ENCODE measurements around the gene TCP10L.
"Not testable (repeated sequence)": the region's sequence is repeated elsewhere in the genome, so short reads cannot be mapped to it uniquely, and the experiment has no call there.

Gene TCP10L, protein sequence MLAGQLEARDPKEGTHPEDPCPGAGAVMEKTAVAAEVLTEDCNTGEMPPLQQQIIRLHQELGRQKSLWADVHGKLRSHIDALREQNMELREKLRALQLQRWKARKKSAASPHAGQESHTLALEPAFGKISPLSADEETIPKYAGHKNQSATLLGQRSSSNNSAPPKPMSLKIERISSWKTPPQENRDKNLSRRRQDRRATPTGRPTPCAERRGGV

DNA sequence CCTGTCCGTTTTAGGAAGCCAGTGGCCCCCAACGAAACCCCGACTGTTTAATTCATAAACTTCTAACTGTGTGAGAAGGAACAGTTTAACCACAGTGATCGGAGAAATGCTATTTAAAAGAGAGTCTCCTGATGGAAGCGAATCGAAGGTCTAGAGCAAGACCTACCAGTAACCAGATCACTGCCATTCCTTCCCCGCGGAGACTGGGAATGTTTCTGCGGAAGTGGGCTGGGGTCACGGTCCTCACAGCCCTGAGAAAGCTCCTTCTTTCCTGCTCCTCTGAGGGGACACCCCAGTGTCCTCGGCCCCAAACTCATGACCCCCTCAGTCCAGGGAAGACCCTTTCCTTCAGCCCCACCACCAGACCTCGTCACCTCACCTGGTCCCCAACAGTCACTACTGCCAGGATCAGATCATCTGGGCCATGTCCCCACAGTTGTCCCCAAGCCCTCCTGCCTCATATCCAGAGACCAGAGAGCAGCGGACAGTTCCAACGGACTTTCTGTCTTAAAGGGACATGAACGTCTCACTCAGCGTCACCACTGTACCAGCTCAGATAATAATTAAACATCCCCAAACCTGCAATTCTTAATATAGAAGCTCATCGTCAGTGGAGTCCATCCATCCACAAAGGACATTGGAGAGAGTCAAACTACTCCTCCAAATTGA, at the start of gene TCP10L:
Gene TCP10L (minus strand): TSS at position 482 of the 669 bp plus-strand sequence. CDS start 1,219 bp downstream, outside the sequence.
- in situ Hi-C loops (cut with MboI; ENCODE audit: low sequenced_read_pairs) = no loop called here

DNA sequence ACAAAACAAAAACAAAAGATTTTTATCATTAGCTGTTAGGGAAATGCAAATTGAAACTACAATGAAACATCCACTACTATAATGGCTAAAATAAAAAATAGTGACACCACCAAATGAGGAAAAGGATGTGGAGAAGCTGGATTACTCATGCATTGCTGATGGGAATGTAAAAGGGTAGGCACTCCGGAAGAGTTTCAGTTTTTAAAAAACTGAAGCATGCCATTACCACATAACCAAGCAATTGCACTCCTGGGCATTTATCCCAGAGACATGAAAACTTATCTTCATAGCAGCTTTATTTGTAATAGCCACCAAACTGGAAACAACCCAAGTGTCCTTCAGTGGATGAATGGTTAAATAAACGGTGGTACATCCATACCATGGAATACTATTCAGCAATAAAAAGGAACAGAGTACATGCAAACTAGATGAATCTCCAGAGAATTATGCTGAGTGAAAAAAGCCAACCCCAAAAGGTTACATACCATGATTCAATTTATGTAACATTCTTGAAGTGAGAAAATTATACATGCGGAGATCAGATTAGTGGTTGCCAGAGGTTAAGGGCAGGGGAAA, 41.4 kb upstream of the TCP10L start:
- in situ Hi-C loops (cut with MboI; ENCODE audit: low sequenced_read_pairs) = no loop called here

DNA sequence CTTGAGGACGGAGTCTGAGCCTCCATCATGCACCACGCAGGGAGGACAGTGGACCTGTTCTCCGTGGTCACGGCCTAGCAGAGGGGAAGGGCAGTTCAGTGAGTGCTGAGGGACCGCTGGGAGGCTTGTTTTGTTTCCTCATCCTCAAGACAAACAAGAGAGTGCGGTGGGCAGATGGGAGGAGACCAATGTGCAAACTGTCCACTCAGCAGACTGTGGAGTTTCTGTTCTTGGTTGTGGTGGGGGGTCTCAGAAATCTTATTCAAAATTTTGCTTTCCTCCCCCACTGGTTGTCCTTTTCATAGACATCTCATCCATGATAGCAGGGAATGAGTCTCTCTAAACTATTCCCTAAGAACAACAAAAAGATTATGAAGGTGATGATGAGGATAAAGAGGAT, 32.9 kb upstream of the TCP10L start:
- in situ Hi-C loops (cut with MboI; ENCODE audit: low sequenced_read_pairs) = not testable (repeated sequence)

DNA sequence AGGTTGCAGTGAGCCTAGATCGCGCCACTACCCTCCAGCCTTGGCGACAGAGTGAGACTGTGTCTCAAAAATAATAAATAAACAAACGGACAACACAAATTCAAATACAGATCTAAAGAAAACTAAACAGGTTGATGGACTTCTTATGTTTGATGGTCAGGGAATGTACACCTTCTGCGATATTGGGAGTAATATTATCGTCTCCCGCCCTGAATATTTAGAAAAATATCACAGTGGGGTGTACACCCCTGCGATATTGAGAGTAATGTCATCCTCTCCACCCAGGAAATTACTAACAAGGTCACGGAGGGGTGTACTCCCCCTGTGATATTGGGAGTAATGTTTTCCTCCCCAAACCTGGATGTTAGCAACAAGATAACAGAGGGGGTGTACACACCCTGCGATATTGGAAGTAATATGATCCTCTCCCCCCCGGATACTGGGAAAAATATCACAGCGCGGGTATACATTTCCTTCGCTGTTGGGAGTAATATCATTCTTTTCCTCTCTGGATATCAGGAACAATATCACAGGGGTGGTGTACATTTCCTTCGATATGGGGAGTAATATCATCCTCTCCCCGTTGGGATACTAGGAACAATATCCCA, 28.2 kb upstream of the TCP10L start:
- in situ Hi-C loops (cut with MboI; ENCODE audit: low sequenced_read_pairs) = no loop called here

DNA sequence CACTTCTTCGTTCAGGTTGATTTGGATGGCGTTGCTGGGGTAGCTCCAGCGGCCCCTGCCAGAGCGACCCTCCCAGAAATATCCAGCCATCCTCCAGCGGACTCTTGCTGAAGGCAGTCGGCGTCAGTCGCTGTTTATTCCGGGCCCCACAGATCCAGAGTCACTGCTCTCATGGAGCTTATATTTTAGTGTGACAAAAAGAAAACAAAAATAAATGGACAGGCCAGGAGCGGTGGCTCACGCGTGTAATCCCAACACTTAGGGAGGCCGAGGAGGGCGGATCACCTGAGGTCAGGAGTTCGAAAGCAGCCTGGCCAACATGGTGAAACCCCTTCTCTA, 27.6 kb upstream of the TCP10L start:
- in situ Hi-C loops (cut with MboI; ENCODE audit: low sequenced_read_pairs) = no loop called here

DNA sequence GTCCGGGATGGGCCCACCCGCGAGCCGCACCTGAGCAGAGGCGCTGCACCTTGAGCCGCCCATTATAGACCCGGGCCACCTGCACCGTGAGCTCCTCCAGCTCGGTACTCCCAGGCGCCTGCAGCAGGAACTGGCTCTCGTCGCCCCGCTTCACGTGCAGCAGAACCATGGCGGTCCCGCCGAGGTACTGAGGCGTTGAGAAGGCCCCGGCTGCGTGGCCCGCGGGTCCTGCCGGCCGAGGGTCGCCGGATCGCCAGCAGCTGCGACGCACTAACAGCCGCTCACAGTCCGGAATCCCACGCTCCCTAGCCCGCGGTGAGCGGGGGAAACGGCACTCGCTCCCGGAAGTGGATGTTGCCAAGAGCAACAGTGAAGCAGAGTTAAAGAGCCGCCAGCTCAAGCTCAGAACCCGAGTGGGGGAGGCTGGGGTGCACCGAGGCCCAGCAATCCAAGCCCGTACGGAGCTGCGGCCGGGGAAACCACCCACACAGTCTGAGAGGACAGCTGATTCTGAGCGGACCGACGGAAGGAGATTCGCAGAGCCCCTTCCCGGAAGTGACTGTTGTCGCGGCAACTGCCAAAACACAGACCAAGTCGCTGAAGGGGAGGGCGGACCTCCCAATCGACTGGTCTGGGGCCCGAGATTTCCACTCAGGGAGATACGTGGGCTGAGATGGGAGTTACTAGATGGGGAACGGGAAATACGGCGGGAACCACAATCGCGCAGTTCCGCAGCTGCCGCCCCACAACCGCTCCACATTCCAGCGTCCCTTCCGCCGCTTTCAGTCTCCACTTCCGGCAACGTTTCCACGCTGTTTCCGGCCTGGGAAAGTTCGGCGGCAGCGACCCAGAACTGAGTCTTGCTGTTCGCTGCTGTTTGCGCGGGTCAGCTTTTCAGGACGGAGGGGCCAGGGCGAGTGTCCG, 27.0 kb upstream of the TCP10L start, which contains the start of gene CFAP298:
Gene CFAP298 (minus strand): TSS at position 303 of the 924 bp plus-strand sequence. CDS start 134 bp downstream, at position 169.
- in situ Hi-C loops (cut with MboI; ENCODE audit: low sequenced_read_pairs) = no loop called here

DNA sequence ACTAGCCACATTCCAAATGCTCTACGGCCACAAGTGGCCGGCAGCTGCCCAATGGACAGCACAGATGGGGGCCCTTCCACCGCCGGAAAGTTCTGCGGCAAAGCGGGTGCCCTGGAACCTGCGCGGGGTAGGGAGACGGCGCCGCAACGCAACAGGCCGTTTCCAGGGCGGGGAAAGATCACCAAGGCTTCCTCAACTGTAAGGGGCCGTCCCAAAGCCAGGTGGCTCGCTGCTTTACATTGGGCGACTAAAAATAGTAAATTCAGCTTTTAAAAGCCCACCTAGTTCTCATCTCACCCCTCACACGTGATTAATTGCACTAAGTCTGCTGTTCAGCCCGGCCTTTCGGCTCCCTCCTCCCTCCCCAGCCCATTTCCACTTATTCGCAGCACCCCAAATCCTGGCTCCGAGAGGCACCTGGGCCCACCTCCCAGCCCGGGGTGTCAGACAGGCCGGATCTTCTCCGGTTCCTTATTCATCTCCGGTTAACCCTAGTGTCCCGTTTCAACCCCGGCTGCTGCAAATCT, 26.2 kb upstream of the TCP10L start:
- in situ Hi-C loops (cut with MboI; ENCODE audit: low sequenced_read_pairs) = no loop called here

DNA sequence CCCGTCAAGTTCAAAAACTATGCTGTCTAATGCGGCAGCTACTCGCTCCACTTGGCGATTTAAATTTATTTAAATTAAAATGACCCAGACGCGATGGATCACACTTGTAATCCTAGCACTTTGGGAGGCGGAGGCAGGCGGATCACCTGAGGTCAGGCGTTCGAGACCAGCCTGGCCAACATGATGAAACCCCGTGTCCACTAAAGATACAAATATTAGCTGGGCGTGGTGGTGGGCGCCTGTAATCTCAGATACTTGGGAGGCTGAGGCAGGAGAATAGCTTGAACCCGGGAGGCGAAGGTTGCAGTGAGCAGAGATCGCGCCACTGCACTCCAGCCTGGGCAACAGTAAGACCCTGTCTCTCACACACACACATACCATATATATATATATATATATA, 25.6 kb upstream of the TCP10L start:
- in situ Hi-C loops (cut with MboI; ENCODE audit: low sequenced_read_pairs) = not testable (repeated sequence)

DNA sequence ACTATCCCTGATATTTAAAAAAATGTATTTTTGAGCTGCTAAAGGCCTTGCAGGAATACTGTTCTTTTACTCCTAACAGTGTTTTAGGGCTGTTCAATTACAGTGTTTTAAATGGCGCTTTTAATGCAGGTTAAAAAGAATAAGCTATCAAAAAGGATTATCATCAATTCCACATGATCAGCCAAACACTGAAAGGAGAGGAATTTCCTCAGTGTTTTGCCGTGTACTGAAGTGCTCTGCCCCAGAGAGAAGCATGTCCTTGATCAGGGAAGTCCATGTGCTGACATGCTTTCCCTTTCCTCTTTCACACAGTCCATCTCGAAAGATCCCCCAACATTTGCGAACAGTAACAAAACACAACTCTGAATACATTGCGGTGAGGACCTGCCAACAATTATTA, 23.5 kb upstream of the TCP10L start:
- in situ Hi-C loops (cut with MboI; ENCODE audit: low sequenced_read_pairs) = loop anchor here (10.0 kb wide), 1 partner anchor 204 kb away; no protein-coding TSS in a partner anchor

DNA sequence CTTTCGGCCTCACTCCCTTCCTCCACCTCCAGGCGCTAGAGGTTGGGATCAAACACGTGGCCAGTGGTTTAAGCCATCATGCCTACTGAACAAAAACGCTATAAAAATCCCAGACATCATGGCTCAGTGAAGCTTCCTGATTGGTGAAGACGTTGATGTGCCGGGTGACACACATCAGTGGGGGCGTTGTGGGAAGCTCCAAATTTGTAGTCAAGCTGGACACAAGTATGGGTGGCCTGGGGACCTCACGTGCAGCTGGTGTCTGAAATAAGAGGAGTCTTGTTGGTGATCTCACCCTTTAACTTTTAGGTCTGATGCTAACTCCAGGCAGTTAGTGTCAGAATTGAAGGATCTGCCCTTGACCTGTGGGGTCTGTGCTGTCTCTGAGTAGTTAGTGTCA, 20.1 kb upstream of the TCP10L start:
- in situ Hi-C loops (cut with MboI; ENCODE audit: low sequenced_read_pairs) = loop anchor here (10.0 kb wide), 1 partner anchor 201 kb away; no protein-coding TSS in a partner anchor

DNA sequence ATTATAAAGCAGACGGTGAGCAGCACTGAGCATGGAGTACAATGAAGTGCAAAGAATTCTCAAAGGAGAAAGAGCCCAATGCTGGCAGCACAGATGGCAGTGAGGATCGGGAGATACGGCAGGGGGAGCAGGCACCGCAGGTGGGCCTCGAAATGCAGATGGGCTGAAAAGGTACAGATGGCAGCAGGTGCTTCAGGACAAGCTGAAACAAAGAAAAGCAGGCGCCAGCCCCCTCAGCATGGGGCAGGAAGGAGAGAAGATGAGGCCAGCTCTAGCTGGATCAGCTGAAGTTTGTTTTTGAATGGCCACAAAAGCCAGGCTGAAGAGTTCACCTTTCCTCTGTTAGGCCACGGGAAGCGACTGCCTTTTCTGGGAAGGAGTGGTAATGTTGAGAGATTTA, 19.1 kb upstream of the TCP10L start:
- in situ Hi-C loops (cut with MboI; ENCODE audit: low sequenced_read_pairs) = loop anchor here (10.0 kb wide), 1 partner anchor 200 kb away; no protein-coding TSS in a partner anchor

DNA sequence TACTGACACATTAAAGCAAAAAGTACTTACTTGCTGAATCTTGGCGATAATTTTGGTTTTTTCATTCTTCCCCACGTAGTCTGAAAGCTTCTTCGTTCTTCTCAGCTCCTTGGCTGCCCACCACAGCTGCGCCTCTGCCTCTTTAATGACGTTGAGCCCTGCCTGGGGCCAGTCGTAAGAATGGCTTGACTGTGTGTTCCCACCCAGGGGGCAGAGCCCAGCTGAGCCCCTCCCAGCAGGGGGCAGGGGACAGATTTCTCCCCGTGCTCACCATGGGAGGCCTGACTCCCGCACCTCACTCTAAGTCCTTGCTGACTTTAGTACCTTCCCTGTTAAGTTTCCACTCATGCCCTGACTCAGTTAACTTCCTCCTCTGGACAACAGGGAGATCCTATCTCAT, 17.8 kb upstream of the TCP10L start:
- in situ Hi-C loops (cut with MboI; ENCODE audit: low sequenced_read_pairs) = loop anchor here (10.0 kb wide), 1 partner anchor 198 kb away; no protein-coding TSS in a partner anchor

DNA sequence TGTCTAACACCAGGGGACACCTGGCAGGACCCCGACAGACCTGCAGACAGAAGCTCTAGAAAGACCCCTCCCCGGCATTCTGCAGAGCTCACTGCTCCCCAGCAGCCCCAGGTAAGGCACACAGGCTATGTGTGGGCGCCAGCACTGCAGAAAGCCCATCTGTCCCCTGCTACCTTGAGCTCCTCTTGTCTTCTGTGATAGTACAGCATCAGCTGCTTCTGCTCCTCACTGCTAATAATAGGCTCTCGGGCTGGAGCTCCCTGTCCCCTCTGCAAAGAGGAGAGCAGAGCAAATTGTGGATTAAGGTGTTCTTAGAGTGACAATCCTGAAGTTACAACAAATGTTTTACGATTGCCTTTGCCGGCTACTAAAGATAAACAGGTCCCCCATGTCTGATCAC, 16.8 kb upstream of the TCP10L start:
- in situ Hi-C loops (cut with MboI; ENCODE audit: low sequenced_read_pairs) = loop anchor here (10.0 kb wide), 1 partner anchor 197 kb away; no protein-coding TSS in a partner anchor

DNA sequence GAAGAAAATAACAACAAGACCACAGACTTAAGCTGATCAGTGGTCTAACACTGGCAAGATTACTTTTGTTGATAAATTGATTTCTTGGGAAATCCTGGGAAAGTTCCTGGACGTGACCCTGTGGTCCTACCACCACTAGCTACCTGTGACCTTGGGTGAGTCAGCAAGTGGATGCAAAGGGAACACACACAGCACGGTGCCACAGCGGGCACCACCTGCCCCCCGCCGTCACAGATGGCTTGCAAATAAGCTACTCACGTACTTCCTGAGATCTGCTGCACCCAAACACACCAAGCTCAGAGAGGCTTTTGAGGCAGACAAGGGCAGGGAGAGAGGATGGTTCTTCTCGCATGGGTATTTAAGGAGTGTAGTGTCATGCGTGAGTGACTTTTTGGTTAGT, 14.2 kb upstream of the TCP10L start:
- in situ Hi-C loops (cut with MboI; ENCODE audit: low sequenced_read_pairs) = no loop called here

DNA sequence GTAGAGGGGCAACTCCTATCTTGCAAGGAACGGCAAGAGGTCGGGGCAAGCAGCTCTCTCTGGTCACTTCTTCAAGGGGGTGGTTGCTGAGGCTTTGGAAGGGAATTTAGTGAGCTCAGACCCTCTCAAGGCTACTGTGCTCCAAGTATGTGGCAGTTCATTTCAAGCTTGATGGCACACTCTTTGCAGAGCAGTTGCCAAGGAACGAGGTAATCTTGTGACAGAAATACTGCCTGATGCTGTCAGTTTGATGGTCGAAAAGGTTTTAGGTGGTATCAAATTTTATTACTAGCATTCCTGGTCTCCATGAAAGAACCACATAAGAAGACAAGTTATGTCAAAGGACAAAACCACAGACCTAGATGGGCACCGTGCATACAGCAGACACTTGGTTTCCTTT, 13.8 kb upstream of the TCP10L start:
- in situ Hi-C loops (cut with MboI; ENCODE audit: low sequenced_read_pairs) = no loop called here

DNA sequence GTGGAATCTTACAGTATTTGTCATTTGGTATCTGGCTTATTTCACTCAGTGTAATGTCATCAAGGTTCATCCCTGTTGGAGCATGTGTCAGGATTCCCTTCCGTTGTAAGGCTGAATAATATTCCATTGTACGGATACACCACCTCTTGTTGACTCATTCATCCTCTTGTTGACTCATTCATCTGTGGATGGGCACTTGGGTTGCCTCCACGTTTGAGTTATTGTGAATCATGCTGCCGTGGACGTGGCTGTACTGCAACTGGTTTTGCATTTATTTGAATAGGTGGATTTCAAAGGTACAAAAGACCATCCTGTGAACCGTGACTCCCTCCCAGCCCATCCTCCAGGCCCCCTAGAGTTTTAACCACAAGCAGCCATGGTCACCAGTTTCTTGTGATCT, 11.9 kb upstream of the TCP10L start:
- in situ Hi-C loops (cut with MboI; ENCODE audit: low sequenced_read_pairs) = no loop called here

DNA sequence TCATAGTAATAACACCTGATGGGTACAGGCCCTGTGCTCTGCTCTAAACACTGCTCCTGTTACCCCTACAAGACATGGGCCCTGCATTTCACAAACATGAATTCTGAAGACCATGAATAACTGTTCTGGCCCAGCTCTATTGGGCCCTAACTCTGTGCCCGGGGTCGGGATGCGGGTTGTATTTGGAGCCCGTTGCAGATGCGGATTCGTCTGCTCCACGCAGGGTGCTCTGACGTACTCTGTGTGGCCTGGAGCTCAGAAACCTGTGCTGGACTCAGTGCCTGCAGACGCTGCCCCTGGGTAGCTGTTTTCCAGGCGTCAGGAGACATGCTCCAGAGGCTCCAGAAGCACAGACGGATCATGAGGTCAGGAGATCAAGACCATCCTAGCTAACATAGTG, 10.1 kb upstream of the TCP10L start:
- in situ Hi-C loops (cut with MboI; ENCODE audit: low sequenced_read_pairs) = no loop called here

DNA sequence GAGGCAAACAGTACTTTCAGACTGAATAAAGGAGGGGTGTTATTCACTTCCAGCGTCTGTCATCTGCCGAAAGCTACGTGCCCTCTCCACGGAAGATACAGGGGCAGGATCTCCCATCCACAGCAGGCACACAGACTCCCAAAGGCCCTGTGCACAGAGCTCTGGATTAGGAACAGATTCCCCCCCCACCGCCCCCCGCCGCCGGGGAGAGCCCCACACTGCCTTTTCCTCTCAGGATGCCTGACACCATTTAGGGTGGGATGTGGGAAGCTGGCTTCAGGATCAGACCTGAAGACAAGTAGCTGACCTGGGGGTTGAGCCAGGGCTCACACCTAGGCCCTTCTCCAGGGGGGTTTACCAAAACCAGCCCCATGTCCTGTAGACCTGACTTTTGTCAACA, 8.4 kb upstream of the TCP10L start:
- in situ Hi-C loops (cut with MboI; ENCODE audit: low sequenced_read_pairs) = no loop called here

DNA sequence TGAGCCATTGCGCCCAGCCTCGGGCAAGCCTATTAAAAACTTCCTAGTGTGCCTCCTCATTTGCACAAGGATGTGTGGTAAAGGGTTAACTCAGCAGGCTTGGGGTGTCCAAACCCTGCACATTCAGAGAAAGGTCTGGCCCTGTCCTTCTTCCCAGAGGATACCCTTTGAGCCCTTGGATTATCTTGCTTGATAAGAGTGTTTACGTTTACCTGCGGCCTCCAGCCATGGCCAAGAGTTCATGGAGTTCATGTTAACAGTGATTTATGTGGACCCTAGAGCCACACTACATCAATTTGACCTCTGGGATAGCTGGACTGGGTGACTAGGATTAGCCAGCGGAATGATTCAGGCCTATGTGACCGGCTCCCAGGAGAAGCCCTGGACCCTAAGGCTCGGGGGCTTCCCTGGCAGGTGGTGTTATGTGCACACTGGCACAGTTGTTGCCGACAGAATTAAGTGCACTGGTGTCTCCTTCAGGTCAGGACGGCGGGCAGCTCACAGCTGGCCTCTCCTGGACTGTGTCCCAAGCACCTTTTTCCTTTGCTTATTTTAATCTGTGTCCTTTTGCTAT, 7.7 kb upstream of the TCP10L start:
- in situ Hi-C loops (cut with MboI; ENCODE audit: low sequenced_read_pairs) = no loop called here

DNA sequence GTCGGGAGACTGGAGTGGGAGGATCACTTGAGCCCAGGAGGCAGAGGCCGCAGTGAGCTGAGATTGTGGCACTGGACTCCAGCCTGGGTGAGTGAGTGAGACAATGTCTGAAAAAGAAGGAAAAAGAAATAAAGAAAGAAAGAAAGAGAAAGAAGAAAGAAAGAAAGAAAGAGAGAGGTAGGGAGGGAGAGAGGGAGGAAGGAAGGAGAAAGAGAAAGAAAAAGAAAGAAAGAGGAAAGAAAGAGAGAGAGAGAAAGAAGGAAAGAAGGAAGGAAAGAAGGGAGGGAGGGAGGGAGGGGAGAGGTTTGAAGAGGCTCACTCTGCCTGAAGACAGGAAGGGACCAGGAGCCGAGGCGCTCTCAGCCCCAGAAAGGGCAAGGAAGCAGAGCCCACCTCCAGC, 4.8 kb upstream of the TCP10L start:
- in situ Hi-C loops (cut with MboI; ENCODE audit: low sequenced_read_pairs) = no loop called here
